H9 (cell line): ENCODE measurements around the gene CYP1A1. TPM values are rescaled to one million over a fixed set of nuclear protein-coding genes. Genes with fewer than 3 reads are reported as not detected.

ENCODE experiments used
- DNase-seq: peaks from one replicate; pipeline ENCODE4 v3.0.0-alpha.2; 2017
- H2AFZ ChIP-seq: one replicate; pipeline ENCODE4 v1.6.1; 2013; ENCODE audit warnings: mild to moderate bottlenecking, low read length, control low read depth, moderate library complexity
- H2AK5ac ChIP-seq: 2 replicates; pipeline ENCODE4 v1.6.1; 2013; ENCODE audit warnings: low read length, control low read depth, mixed read lengths; ENCODE audit not compliant: insufficient read length
- H2BK120ac ChIP-seq: one replicate; pipeline ENCODE4 v1.6.1; 2013; ENCODE audit warnings: low read depth, mild to moderate bottlenecking, low read length, control low read depth, inconsistent platforms; ENCODE audit not compliant: poor library complexity, severe bottlenecking
- H2BK12ac ChIP-seq: 2 replicates; pipeline ENCODE4 v1.6.1; 2013; ENCODE audit warnings: low read length, control low read depth, mixed read lengths, low read depth; ENCODE audit not compliant: insufficient read length
- H2BK15ac ChIP-seq: 2 replicates; pipeline ENCODE4 v1.6.1; 2013; ENCODE audit warnings: low read depth, low read length, control low read depth
- H2BK20ac ChIP-seq: one replicate; pipeline ENCODE4 v1.6.1; 2013; ENCODE audit warnings: low read depth, mild to moderate bottlenecking, low read length, control low read depth, inconsistent platforms; ENCODE audit not compliant: poor library complexity, severe bottlenecking
- H2BK5ac ChIP-seq: 2 replicates; pipeline ENCODE4 v1.6.1; 2013; ENCODE audit warnings: low read length, control low read depth, mixed read lengths; ENCODE audit not compliant: insufficient read length
- H3K14ac ChIP-seq: 2 replicates; pipeline ENCODE4 v1.6.1; 2013; ENCODE audit warnings: low read length, control low read depth; ENCODE audit not compliant: insufficient read depth
- H3K18ac ChIP-seq: 2 replicates; pipeline ENCODE4 v1.6.1; 2013; ENCODE audit warnings: low read depth, mild to moderate bottlenecking, mixed read lengths, low read length, control low read depth; ENCODE audit not compliant: insufficient read length
- H3K23ac ChIP-seq: 2 replicates; pipeline ENCODE4 v1.6.1; 2013; ENCODE audit warnings: low read length, control low read depth, mixed read lengths, low read depth; ENCODE audit not compliant: insufficient read length
- H3K23me2 ChIP-seq: 2 replicates; pipeline ENCODE4 v1.6.1; 2013; ENCODE audit warnings: low read depth, mild to moderate bottlenecking, mixed read lengths, low read length, control low read depth; ENCODE audit not compliant: insufficient read length, poor library complexity, severe bottlenecking
- H3K27ac ChIP-seq: 2 replicates; pipeline ENCODE4 v1.5.1; 2013; ENCODE audit warnings: low read length, control low read depth, mixed read lengths, low read depth; ENCODE audit not compliant: insufficient read length
- H3K27me3 ChIP-seq: 2 replicates; pipeline ENCODE4 v1.6.1; 2013; ENCODE audit warnings: low read length, control low read depth, inconsistent platforms; ENCODE audit not compliant: insufficient read depth
- H3K4ac ChIP-seq: 2 replicates; pipeline ENCODE4 v1.6.1; 2013; ENCODE audit warnings: low read depth, mild to moderate bottlenecking, control low read depth, inconsistent platforms, low read length, moderate library complexity
- H3K4me1 ChIP-seq: 2 replicates; pipeline ENCODE4 v1.6.1; 2013; ENCODE audit warnings: low read length, control low read depth, inconsistent platforms; ENCODE audit not compliant: insufficient read depth
- H3K4me2 ChIP-seq: 2 replicates; pipeline ENCODE4 v1.6.1; 2013; ENCODE audit warnings: low read length, control low read depth, mixed read lengths; ENCODE audit not compliant: insufficient read length, insufficient read depth
- H3K56ac ChIP-seq: 2 replicates; pipeline ENCODE4 v1.6.1; 2013; ENCODE audit warnings: low read depth, mild to moderate bottlenecking, mixed read lengths, low read length, control low read depth; ENCODE audit not compliant: insufficient read length
- H3K79me1 ChIP-seq: 2 replicates; pipeline ENCODE4 v1.6.1; 2013; ENCODE audit warnings: low read depth, mild to moderate bottlenecking, moderate library complexity, low read length, control low read depth, inconsistent platforms; ENCODE audit not compliant: insufficient read depth, poor library complexity, severe bottlenecking
- H3K79me2 ChIP-seq: 2 replicates; pipeline ENCODE4 v1.6.1; 2013; ENCODE audit warnings: low read length, control low read depth, inconsistent platforms; ENCODE audit not compliant: insufficient read depth
- H3K9ac ChIP-seq: 2 replicates; pipeline ENCODE4 v1.6.1; 2013; ENCODE audit warnings: low read length, control low read depth, mixed read lengths; ENCODE audit not compliant: insufficient read length; ENCODE audit errors: extremely low read depth
- H3K9me3 ChIP-seq: one replicate; pipeline ENCODE4 v1.6.1; 2013; ENCODE audit warnings: low read depth, low read length, inconsistent platforms; ENCODE audit not compliant: control insufficient read depth
- H3T11ph ChIP-seq: one replicate; pipeline ENCODE4 v1.6.1; 2013; ENCODE audit warnings: mild to moderate bottlenecking, low read length, control low read depth, inconsistent platforms
- H4K20me1 ChIP-seq: one replicate; pipeline ENCODE4 v1.6.1; 2013; ENCODE audit not compliant: control insufficient read depth, insufficient read length, insufficient read depth
- H4K5ac ChIP-seq: 2 replicates; pipeline ENCODE4 v1.6.1; 2013; ENCODE audit warnings: low read depth, mild to moderate bottlenecking, mixed read lengths, low read length, control low read depth; ENCODE audit not compliant: insufficient read length
- H4K8ac ChIP-seq: replicated peaks from 2 replicates; pipeline ENCODE4 v1.6.1; 2013; ENCODE audit warnings: low read length, control low read depth, mixed read lengths, low read depth; ENCODE audit not compliant: insufficient read length
- H4K91ac ChIP-seq: 2 replicates; pipeline ENCODE4 v1.6.1; 2013; ENCODE audit warnings: low read depth, mild to moderate bottlenecking, moderate library complexity, mixed read lengths, low read length, control low read depth; ENCODE audit not compliant: insufficient read length
- H3K27ac Mint-ChIP-seq, 3 experiments: 2 replicates in 2 of 3; 3 replicates in 1 of 3; pipeline ENCODE4 v1.8.0; 2020 to 2021; ENCODE audit warnings: mixed read lengths in 3 of 3, mild to moderate bottlenecking in 1 of 3, moderate library complexity in 1 of 3
- H3K27me3 Mint-ChIP-seq: 2 replicates; pipeline ENCODE4 v1.8.0; 2021; ENCODE audit warnings: low read depth, mild to moderate bottlenecking, moderate library complexity, mixed read lengths
- H3K36me3 Mint-ChIP-seq, 3 experiments: 2 replicates in 2 of 3; 3 replicates in 1 of 3; pipeline ENCODE4 v1.8.0; 2020 to 2021; ENCODE audit warnings: low read depth in 3 of 3, mixed read lengths in 3 of 3; ENCODE audit not compliant: insufficient read depth in 1 of 3
- H3K4me1 Mint-ChIP-seq, 2 experiments: 2 replicates each; pipeline ENCODE4 v1.8.0; 2020; ENCODE audit warnings: mixed read lengths in 2 of 2
- H3K4me3 Mint-ChIP-seq, 2 experiments: 2 replicates in 1 of 2; 3 replicates in 1 of 2; pipeline ENCODE4 v1.8.0; 2020 to 2021; ENCODE audit warnings: mild to moderate bottlenecking in 2 of 2, mixed read lengths in 2 of 2, moderate library complexity in 1 of 2
- H3K9me3 Mint-ChIP-seq, 2 experiments: 2 replicates in 1 of 2; 3 replicates in 1 of 2; pipeline ENCODE4 v1.8.0; 2020; ENCODE audit warnings: mild to moderate bottlenecking in 2 of 2, mixed read lengths in 2 of 2, moderate library complexity in 1 of 2
- WGBS: extraction: QIAGEN DNeasy Blood & Tissue Kit; methylation state at CpG from one replicate; pipeline ENCODE4 v1.1.7; 2013; ENCODE audit warnings: missing lambda C conversion rate, low lambda C conversion rate, mixed read lengths; ENCODE audit not compliant: insufficient read length; ENCODE audit errors: extremely low coverage; 5-methylcytosine and 5-hydroxymethylcytosine counted together
- total RNA-seq: library from RNA; stranded (reverse); gene quantifications from 2 replicates; pipeline ENCODE4 v1.2.1, GENCODE V29; 2021
- TF ChIP-seq, protein P1 (sequence below): fragments of 200-600 bp; sonication (generic); conservative IDR thresholded peaks from 3 replicates; pipeline ENCODE4 v1.8.0; 2021; ENCODE audit warnings: antibody characterized with exemption, mild to moderate bottlenecking

The CYP1A1 gene
- total RNA-seq, 1 experiment from 2014 or later, result 0.33 TPM

DNA sequence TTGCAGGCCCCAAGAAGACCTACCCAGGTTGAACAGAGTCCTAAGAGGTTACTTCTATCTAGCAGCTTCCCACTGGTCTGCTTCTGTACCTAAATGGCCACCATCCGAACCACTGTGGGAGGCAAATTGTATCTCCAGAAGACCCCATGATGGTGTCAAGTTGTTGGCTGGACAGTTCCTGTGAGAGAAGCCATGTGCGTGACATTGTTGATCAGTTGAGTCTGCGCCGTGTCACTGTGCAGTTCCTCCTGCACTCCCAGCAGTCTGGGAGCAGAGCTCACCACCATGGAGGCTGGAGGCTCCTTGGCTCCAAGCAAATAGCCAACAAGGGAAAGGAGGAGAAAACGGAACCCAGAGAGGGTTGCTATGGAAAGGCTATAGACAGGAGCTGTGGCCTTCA lies 7.5 kb upstream of the CYP1A1 start:
- Histone ChIP-seq H2AFZ (no peak overlapping the region), H4K91ac (no peak overlapping the region), H3K27ac (no peak overlapping the region), H3K23ac (no peak overlapping the region), H3K9me3 (no peaks in the 10 kb centered on the region), H3K4me2 (no peak overlapping the region), H4K8ac (no peak overlapping the region), H3T11ph (no peak overlapping the region), H3K27me3 (no peaks in the 10 kb centered on the region), H3K56ac (no peak overlapping the region), H3K79me2 (no peaks in the 10 kb centered on the region), H3K14ac (no peak overlapping the region), H2BK120ac (no peak overlapping the region), H2BK12ac (no peak overlapping the region), H3K18ac (no peak overlapping the region), H4K20me1 (no peaks in the 10 kb centered on the region), H3K4me1 (no peaks in the 10 kb centered on the region), H2BK15ac (no peak overlapping the region), H4K5ac (no peak overlapping the region), H3K23me2 (no peaks in the 10 kb centered on the region), H3K4ac (no peak overlapping the region), H3K9ac (no peak overlapping the region), H2BK5ac (no peak overlapping the region), H2AK5ac (no peak overlapping the region), H3K79me1 (no peaks in the 10 kb centered on the region), H2BK20ac (no peak overlapping the region)
- Mint-ChIP-seq H3K4me3 (no peak overlapping the region), H3K36me3 (no peaks in the 10 kb centered on the region; a peak in 1 of 7 replicates), H3K27ac (peak overlapping the region in 1 of 3 experiments; percentile 27; a peak in 1 of 7 replicates), H3K27me3 (peaks cover 87% of the 10 kb centered on the region), H3K4me1 (peaks cover 0 to under 1% of the 10 kb centered on the region in 2 experiments; a peak in 1 of 4 replicates), H3K9me3 (peaks cover 0 to 6% of the 10 kb centered on the region in 2 experiments; a peak in 1 of 5 replicates)
- no peak for DNase-seq
- WGBS, result no CpG with 5 or more reads among the region's 5 CpGs
- TF ChIP-seq, protein P1, sequence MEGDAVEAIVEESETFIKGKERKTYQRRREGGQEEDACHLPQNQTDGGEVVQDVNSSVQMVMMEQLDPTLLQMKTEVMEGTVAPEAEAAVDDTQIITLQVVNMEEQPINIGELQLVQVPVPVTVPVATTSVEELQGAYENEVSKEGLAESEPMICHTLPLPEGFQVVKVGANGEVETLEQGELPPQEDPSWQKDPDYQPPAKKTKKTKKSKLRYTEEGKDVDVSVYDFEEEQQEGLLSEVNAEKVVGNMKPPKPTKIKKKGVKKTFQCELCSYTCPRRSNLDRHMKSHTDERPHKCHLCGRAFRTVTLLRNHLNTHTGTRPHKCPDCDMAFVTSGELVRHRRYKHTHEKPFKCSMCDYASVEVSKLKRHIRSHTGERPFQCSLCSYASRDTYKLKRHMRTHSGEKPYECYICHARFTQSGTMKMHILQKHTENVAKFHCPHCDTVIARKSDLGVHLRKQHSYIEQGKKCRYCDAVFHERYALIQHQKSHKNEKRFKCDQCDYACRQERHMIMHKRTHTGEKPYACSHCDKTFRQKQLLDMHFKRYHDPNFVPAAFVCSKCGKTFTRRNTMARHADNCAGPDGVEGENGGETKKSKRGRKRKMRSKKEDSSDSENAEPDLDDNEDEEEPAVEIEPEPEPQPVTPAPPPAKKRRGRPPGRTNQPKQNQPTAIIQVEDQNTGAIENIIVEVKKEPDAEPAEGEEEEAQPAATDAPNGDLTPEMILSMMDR, result no peak
